Mammary microvascular endothelial cell (primary cell): ENCODE results near the gene NONO. TPM values are rescaled to one million over a fixed set of nuclear protein-coding genes. Genes with fewer than 3 reads are reported as not detected.

Source experiments
- total RNA-seq: library from RNA; depleted of rRNA; stranded (reverse); fragments of >200 nt; gene quantifications from 2 replicates; pipeline ENCODE4 v1.2.3, GENCODE V29; 2015

NONO gene, protein sequence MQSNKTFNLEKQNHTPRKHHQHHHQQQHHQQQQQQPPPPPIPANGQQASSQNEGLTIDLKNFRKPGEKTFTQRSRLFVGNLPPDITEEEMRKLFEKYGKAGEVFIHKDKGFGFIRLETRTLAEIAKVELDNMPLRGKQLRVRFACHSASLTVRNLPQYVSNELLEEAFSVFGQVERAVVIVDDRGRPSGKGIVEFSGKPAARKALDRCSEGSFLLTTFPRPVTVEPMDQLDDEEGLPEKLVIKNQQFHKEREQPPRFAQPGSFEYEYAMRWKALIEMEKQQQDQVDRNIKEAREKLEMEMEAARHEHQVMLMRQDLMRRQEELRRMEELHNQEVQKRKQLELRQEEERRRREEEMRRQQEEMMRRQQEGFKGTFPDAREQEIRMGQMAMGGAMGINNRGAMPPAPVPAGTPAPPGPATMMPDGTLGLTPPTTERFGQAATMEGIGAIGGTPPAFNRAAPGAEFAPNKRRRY
- total RNA-seq = 283 TPM in 2 replicates

DNA sequence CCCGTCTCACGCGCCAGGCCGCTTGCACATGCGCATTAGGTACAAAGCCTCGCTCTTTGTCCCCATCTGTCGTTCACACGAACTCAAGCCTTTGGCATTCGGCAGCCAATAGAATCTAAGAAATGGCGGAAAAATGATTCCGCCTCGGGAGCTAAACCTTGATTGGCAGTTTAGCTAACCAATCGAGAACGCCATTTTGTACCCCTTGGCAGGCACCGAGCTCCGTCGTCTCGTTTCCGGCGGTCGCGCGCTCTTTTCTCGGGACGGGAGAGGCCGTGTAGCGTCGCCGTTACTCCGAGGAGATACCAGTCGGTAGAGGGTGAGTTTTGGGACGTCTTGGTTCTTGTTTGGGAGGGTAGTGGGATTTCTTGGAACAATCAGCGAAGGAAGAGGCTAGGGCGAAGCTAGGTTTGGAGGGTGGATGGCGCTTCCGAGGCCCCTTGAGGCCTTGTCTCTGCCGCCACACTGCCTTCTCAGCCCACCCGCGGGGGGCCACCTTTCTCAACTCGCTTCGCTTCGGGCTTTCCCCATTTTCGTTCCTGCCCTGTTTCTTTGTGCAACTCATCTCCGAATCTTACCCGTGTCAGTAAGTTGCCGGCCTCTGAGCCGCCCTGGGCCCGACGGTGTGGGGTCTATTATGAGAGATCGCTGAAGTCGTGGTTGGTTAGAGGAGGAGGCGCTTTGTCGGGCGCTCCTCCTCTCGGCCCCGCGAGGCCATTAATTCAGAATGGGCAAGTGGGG lies at the start of gene NONO:
NONO (plus strand) TSS at position 233 of the 741 bp plus-strand sequence. CDS start 7,003 bp downstream, outside the sequence.

DNA sequence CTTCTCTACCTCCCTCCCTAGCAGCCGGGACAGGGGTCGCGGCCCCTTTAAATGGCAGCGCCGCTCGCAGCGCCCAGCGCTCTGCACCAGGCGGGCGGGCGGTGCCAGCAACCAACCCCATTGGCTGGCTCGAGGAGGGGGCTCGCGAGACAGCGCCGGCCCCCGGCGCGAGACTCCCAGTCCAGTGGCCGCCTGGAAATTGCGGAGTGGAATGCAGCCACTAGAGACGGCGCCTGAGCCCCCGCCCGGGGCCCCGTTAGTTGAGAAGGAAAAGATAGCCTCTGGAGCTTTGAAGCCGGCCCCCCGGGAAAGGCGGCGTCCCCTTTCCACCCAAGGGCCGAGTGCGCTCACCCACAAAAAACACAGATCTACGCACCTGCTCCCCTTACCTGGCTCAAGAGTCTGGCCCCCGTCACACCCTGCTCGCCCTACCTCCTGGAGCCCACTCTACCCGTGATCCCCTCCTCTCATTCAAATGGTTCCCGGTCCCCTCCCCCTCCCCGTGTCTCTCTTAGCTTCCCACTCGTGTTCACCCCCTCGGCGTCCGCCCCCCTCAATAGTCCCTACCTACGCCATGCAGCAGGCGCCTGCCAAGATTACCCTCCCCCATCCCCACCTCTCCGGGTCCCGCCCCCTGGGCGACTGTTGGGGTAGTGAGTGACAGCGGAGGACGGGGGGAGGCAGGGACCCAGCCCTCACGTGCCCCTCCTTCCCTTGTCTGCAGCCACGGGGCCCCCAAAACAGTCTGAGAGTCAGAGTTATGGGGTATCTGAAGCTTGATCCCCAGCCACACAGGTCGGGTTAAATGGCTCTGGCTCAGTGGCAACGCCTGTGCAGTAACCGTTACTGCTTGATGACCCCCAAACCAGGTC lies 29.1 kb upstream of the NONO start, which contains the start of gene ZMYM3:
ZMYM3 (minus strand) TSS at position 49 of the 872 bp plus-strand sequence. CDS start 885 bp downstream, outside the sequence.

DNA sequence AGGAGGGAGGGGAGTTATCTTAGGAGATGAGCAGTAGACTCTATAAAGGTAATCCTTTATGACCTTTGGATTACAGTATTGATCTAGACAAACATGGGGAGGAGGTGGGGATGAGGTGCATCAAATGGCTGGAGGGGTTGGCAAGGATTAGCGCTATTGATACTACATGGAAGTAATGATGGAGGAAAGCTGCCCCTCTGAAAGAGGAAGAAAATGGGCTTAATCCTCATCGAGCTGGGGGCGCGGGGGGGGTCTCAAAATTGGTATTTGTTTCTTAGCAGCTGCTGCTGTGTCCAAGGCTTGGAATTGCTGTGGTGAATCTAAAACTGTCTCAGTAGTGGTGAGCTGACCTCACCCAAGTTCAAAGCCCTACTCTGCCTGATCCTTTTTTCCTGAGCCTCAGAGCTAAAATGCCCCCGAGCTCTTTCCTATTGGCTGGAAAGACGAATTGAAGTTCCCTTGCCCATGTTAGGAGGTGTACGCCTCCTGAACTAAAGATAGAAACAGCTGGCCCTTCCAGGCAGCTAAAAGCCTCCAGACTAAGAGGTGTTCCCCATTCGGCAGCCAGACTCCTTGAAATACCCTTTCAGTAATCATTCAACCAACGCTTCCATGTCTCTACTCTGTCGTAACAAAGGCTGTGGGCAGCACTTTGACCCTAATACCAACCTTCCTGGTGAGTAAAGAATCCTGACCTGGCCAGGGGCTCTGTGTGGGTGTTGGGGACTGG lies 17.9 kb downstream of the NONO start, which contains the start of gene ITGB1BP2:
ITGB1BP2 (plus strand) TSS at position 556 of the 730 bp plus-strand sequence; CDS start at position 613, 57 bp downstream.

Other genes with a start within 250 kb of the NONO start
- gene SNX12, start 215.3 kb upstream of the NONO start, total RNA-seq = 85.9 and 90.5 TPM in 2 replicates
- gene FOXO4, start 187.8 kb upstream of the NONO start, total RNA-seq = 3.7 and 4.3 TPM in 2 replicates
- gene CXorf65, start 176.9 kb upstream of the NONO start, total RNA-seq = not detected in 2 replicates
- gene IL2RG, start 172.1 kb upstream of the NONO start, total RNA-seq = 1.3 and 1.9 TPM in 2 replicates
- 18.5 and 22.7 TPM in 2 replicates for gene MED12, start 165.0 kb upstream of the NONO start, total RNA-seq
- 0.05 TPM in 1 of 2 replicates, not detected in the other for gene NLGN3, start 138.8 kb upstream of the NONO start, total RNA-seq
- gene GJB1, start 60.4 kb upstream of the NONO start, total RNA-seq = not detected in 2 replicates
- 15.3 and 15.6 TPM in 2 replicates for gene ZMYM3, start 29.5 kb upstream of the NONO start, total RNA-seq
- 0.20 and 1.00 TPM in 2 replicates for gene ITGB1BP2, start 18.1 kb downstream of the NONO start, total RNA-seq
- gene TAF1, start 82.7 kb downstream of the NONO start, total RNA-seq = 10.4 and 12.4 TPM in 2 replicates
- gene OGT, start 249.5 kb downstream of the NONO start, total RNA-seq = 31.8 and 33.1 TPM in 2 replicates